ENCODE data around the gene CENPVL3.
A peak's percentile ranks its signal among the peaks of the same experiment; 100 is the strongest.
"Not testable (repeated sequence)": the region's sequence is repeated elsewhere in the genome, so short reads cannot be mapped to it uniquely, and the experiment has no call there.

CENPVL3 gene

GRCh38 chrX:51618241-51619155 lies at the start of gene CENPVL3:
CENPVL3 (minus strand) TSS chrX:51618912; CDS start chrX:51618873, 39 bp downstream.
- Mint-ChIP-seq H3K27me3 (peaks cover 51% of the 10 kb centered on the region), H3K4me3 (peak within 1 kb of the TSS; percentile 79 to 88)
- H3K9me3 Mint-ChIP-seq, DNase-seq, H3K27ac Mint-ChIP-seq, H3K4me1 Mint-ChIP-seq: not testable (repeated sequence)
- ATAC-seq: peak; percentile 53

- Mint-ChIP-seq H3K27ac (no peak overlapping the region), H3K9me3 (no peaks in the 10 kb centered on the region), H3K4me1 (peaks cover 4% of the 10 kb centered on the region)
Observed at GRCh38 chrX:51665981-51666380, 47.3 kb upstream of the CENPVL3 start.

GRCh38 chrX:51643377-51643776 lies 24.7 kb upstream of the CENPVL3 start:
- H3K9me3 Mint-ChIP-seq: no peaks in the 10 kb centered on the region
- peaks cover 33% of the 10 kb centered on the region for H3K27me3 Mint-ChIP-seq
- no peak overlapping the region for H3K4me3 Mint-ChIP-seq

More at GRCh38 chrX:51665981-51666380, 47.3 kb upstream of the CENPVL3 start:
- Mint-ChIP-seq H3K4me3 (no peak overlapping the region), H3K27me3 (no peaks in the 10 kb centered on the region)
- DNase-seq (no peak), ATAC-seq (no peak)

GRCh38 chrX:51641421-51642021 lies 22.8 kb upstream of the CENPVL3 start:
- no peak for ATAC-seq
- no peaks in the 10 kb centered on the region for H3K9me3 Mint-ChIP-seq
- no peak overlapping the region for H3K27ac Mint-ChIP-seq
- peaks cover 22% of the 10 kb centered on the region for H3K27me3 Mint-ChIP-seq
- H3K4me3 Mint-ChIP-seq: no peak overlapping the region
- peak in 1 of 2 donors; percentile 2 for DNase-seq
- H3K4me1 Mint-ChIP-seq: no peaks in the 10 kb centered on the region

More at GRCh38 chrX:51643377-51643776, 24.7 kb upstream of the CENPVL3 start:
- no peak for ATAC-seq
- DNase-seq: no peak
- no peaks in the 10 kb centered on the region for H3K4me1 Mint-ChIP-seq
- H3K27ac Mint-ChIP-seq: no peak overlapping the region

GRCh38 chrX:51636511-51636910 lies 17.8 kb upstream of the CENPVL3 start:
- ATAC-seq, H3K9me3 Mint-ChIP-seq, DNase-seq, H3K4me1 Mint-ChIP-seq, H3K4me3 Mint-ChIP-seq, H3K27ac Mint-ChIP-seq: not testable (repeated sequence)
- H3K27me3 Mint-ChIP-seq: peaks cover 19% of the 10 kb centered on the region

- H3K9me3 Mint-ChIP-seq: no peaks in the 10 kb centered on the region
- ATAC-seq: peak; percentile 43
- H3K27ac Mint-ChIP-seq: no peak overlapping the region
- peaks cover 7% of the 10 kb centered on the region for H3K4me1 Mint-ChIP-seq
- H3K27me3 Mint-ChIP-seq: peaks cover 36% of the 10 kb centered on the region
- no peak overlapping the region for H3K4me3 Mint-ChIP-seq
- no peak for DNase-seq
Observed at GRCh38 chrX:51614353-51615012, 4.2 kb downstream of the CENPVL3 start.

GRCh38 chrX:51608766-51609165 lies 9.9 kb downstream of the CENPVL3 start:
- DNase-seq (no peak), ATAC-seq (no peak)
- no peak overlapping the region for H3K4me3 Mint-ChIP-seq
- H3K27me3 Mint-ChIP-seq: peaks cover 10% of the 10 kb centered on the region
- no peak overlapping the region for H3K27ac Mint-ChIP-seq
- no peaks in the 10 kb centered on the region for H3K9me3 Mint-ChIP-seq
- H3K4me1 Mint-ChIP-seq: peaks cover 10% of the 10 kb centered on the region

GRCh38 chrX:51608126-51608525 lies 10.6 kb downstream of the CENPVL3 start:
- peak overlapping the region in 1 of 2 donors; percentile 27 for H3K4me3 Mint-ChIP-seq
- no peak for DNase-seq
- peak; percentile 45 for ATAC-seq
- peaks cover 8% of the 10 kb centered on the region for H3K27me3 Mint-ChIP-seq
- H3K4me1 Mint-ChIP-seq: peaks cover 10% of the 10 kb centered on the region
- peak overlapping the region in 1 of 2 donors; percentile 3 for H3K27ac Mint-ChIP-seq
- no peaks in the 10 kb centered on the region for H3K9me3 Mint-ChIP-seq

GRCh38 chrX:51606446-51606845 lies 12.3 kb downstream of the CENPVL3 start:
- ATAC-seq: no peak

GRCh38 chrX:51598899-51599298 lies 19.8 kb downstream of the CENPVL3 start:
- Mint-ChIP-seq H3K4me3 (no peak overlapping the region), H3K4me1 (no peaks in the 10 kb centered on the region), H3K27ac (no peak overlapping the region), H3K27me3 (peaks cover 4% of the 10 kb centered on the region), H3K9me3 (no peaks in the 10 kb centered on the region)
- ATAC-seq (no peak), DNase-seq (no peak)

More at GRCh38 chrX:51606446-51606845, 12.3 kb downstream of the CENPVL3 start:
- no peaks in the 10 kb centered on the region for H3K9me3 Mint-ChIP-seq
- no peak for DNase-seq
- H3K4me3 Mint-ChIP-seq: no peak overlapping the region
- H3K4me1 Mint-ChIP-seq: peaks cover 10% of the 10 kb centered on the region
- H3K27ac Mint-ChIP-seq: no peak overlapping the region
- H3K27me3 Mint-ChIP-seq: peaks cover 2% of the 10 kb centered on the region

- Mint-ChIP-seq H3K27ac (no peak overlapping the region), H3K4me3 (no peak overlapping the region), H3K27me3 (peaks cover 3% of the 10 kb centered on the region), H3K9me3 (no peaks in the 10 kb centered on the region), H3K4me1 (no peaks in the 10 kb centered on the region)
- DNase-seq (no peak), ATAC-seq (no peak)
Observed at GRCh38 chrX:51571874-51572273, 46.8 kb downstream of the CENPVL3 start.

- no peaks in the 10 kb centered on the region for H3K9me3 Mint-ChIP-seq
- H3K27ac Mint-ChIP-seq: no peak overlapping the region
- no peak overlapping the region for H3K4me3 Mint-ChIP-seq
- ATAC-seq: no peak
- no peaks in the 10 kb centered on the region for H3K4me1 Mint-ChIP-seq
- no peaks in the 10 kb centered on the region for H3K27me3 Mint-ChIP-seq
- DNase-seq: no peak
Observed at GRCh38 chrX:51569561-51569960, 49.2 kb downstream of the CENPVL3 start.

GRCh38 chrX:51568586-51568985 lies 50.1 kb downstream of the CENPVL3 start:
- Mint-ChIP-seq H3K4me3 (no peak overlapping the region), H3K9me3 (no peaks in the 10 kb centered on the region), H3K4me1 (no peaks in the 10 kb centered on the region), H3K27ac (no peak overlapping the region), H3K27me3 (no peaks in the 10 kb centered on the region)
- DNase-seq: no peak
- no peak for ATAC-seq
